Ecto neural progenitor cell (in vitro differentiated cells): ENCODE results near the gene LDHB.
"Not testable (repeated sequence)": the region's sequence is repeated elsewhere in the genome, so short reads cannot be mapped to it uniquely, and the experiment has no call there.

ENCODE experiments used
- DNase-seq: peaks from one replicate; pipeline ENCODE4 v3.0.0-alpha.2; 2018; ENCODE audit warnings: low spot score

Gene LDHB

GRCh38 chr12:21657326-21658077 lies at the start of gene LDHB:
LDHB (minus strand) TSS chr12:21657842; CDS start chr12:21654671, 3,171 bp downstream.
- peak; percentile 98 for DNase-seq

DNA sequence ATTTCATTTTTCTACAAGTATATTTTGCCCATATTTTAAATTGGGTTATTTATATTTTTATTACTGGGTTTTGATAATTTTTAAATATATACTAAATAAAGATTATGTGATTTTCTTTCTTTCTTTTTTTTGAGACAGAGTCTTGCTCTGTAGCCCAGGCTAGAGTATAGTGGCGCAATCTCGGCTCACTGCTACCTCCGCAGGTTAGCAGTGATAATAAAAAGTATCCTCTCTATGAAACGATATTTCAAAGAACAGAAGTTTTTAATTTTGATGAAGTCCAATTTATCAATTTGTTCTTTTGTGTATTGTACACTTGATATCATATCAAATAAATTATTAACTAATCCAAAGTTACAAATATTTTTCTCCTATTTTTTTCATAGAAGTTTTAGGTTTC lies 47.2 kb upstream of the LDHB start:
- DNase-seq: no peak

GRCh38 chr12:21699851-21700250 lies 42.2 kb upstream of the LDHB start:
- no peak for DNase-seq

DNA sequence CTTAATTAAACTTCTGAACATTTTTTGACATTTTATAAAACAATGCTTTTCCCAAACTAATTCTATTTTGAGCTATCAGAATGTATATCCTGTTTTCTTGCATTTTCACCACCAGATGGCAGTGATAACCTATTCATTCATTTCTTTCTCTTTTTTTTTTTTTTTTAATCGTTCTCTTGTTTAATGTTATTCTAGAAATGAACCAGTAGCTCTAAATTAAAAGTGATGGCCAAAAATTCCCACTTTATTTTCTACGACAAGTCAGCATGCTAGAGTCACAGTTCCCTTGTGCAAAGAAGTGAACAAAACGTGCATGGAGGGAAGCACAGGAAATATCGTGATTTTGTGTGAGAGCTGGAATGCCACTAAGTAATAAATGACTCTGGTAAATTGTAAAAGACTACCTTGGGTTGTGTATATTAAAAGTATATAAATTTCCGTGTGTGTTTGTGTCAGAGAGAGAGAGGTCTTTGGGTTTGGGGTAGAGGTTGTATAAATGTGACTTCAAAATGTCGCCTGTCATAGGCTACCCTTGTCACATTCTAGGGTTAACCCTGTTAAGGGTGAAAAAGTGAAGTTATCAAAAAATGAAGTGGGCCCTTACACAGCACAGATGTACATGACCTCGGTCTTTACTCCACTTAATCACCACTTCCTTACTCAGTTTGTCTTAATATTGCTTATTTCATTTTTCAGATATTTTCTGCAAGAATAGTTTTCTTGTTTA lies 40.4 kb upstream of the LDHB start:
- DNase-seq: no peak

DNA sequence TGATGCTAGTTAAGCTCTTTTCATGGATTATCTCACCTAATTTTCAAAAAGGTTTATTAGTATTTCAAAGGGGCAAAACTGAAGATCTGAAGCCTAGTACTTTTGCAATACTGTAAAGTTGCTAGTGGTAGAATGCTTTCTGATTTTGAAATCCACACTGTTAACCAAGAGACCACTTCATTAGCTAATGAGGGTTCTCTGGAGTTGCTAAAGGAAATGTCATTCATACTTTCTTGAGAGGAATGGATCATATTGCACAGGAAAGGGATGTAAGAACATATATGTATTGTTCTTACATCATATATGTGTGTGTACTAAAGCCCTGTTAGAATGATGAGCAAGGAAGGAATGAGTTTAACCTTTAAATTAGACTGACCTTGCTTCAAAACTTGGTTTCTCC lies 39.0 kb upstream of the LDHB start:
- no peak for DNase-seq

DNA sequence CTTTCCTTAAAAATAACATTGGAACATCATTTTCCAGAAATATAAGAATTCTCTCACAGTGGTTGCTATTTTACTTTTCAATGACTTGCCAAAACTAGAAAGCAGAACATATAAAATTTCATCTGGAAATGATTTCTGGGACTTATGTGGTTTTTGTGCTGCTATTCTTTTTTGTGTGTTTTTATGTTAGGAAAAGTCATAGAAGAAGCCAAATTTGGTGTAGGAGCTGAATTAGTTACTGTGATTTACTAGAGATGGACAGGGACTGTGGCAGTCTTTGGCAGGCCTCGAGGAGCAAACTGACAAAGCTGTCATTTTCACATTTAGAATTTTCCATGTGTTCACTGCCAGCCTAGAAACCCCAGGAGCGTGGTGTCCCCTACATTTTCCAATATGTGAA lies 38.3 kb upstream of the LDHB start:
- DNase-seq: no peak

- DNase-seq: no peak
Observed at GRCh38 chr12:21694660-21695059, 37.0 kb upstream of the LDHB start.

DNA sequence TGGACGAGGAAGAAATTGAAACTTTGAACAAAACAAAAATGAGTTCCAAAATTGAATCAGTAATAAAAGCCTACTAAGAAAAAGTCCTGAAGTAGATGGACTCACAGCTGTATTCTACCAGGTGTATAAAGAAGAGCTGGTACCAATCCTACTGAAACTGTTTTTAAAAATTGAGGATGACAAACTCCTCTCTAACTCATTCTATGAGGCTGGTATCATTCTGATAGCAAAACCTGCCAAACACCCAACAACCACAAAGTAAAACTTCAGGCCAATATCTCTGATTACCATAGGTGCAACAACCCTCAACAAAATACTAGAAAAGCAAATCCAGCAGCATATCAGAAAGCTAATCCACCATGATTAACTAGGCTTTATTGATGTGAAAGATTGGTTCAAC lies 33.9 kb upstream of the LDHB start:
- no peak for DNase-seq

DNA sequence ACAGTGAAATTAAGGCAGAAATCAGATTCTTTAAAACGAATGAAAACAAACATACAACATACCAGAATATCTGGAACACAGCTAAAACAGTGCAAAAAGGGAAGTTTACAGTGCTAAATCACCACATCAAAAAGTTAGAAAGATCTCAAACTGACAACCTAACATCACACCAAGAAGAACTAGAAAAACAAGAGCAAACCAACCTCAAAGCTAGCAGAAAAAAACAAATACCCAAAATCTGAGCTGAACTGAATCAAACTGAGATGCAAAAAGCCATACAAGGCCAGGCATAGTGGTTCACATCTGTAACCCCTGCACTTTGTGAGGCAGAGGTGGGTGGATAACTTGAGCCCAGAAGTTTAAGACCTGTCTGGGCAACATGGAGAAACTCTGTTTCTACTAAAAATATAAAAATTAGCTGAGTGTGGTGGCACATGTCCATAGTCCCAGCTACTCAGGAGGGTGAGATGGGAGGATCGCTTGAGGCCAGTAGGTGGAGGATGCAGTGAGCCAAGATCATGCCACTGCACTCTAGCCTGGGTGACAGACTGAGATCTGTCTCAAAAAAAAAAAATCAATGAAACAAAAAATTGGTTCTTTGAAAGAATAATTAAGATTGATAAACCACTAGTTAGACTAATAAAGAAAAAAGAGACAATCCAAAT lies 33.2 kb upstream of the LDHB start:
- DNase-seq: no peak

DNA sequence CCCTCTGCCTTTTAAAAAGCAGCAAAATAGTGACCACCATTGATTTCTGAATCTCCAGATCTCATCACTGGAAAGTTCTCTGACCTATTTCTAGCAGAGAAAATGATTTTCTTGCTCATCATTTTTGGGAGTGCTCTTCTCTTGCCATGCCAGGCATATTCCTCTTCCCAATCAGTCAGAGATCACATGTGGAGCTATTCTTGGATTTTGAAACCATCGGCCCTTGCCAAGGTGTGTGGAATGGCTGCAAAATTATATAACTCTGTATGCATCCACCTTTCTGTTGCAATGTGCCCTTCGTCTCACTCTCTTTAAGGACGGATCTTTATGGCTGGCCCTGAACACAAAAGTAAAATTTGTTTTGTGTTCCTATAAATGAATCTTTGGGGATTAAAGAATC lies 25.5 kb upstream of the LDHB start:
- DNase-seq: no peak

DNA sequence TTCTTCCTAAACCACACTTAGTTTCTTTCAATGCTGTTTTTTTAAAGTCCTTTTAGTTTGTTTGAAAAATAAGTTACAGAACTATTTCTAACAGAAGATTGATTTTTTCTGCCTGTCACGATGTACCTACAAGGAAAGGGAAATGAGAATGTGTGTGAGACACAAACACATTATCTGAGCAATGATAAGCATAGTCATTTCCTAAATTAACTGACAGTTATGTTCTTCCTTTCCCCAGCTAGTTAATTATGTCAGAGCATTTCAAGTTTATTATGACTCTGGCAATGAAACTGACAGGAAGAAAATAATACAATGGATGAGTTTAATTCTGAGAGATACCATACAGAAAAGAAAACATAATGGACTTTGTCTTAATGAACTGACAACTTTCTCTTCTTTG lies 21.3 kb upstream of the LDHB start:
- no peak for DNase-seq

GRCh38 chr12:21677622-21678277 lies 20.1 kb upstream of the LDHB start:
- DNase-seq: no peak

- no peak for DNase-seq
Observed at GRCh38 chr12:21677204-21677603, 19.6 kb upstream of the LDHB start.

DNA sequence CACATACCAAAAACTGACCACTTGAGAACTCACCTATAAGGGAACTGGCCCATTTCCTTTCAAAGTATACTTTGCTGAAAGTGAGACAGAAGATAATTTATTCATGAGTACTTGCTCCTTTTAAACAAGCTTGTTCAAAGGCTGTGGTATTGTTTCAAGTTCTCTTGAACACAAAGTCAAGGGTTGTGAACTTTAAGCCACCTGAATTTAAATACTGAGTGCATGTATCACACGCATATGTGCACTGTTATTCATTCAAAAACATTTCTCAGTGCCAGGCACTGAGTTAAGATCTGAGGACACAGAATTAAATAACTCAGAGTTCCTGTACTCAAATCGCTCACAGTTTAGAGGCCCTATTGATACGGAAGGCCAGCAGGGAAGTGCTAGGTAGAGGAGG lies 19.1 kb upstream of the LDHB start:
- no peak for DNase-seq

- no peak for DNase-seq
Observed at GRCh38 chr12:21675641-21676040, 18.0 kb upstream of the LDHB start.

- DNase-seq: no peak
Observed at GRCh38 chr12:21675096-21675495, 17.5 kb upstream of the LDHB start.

- not testable (repeated sequence) for DNase-seq
Observed at GRCh38 chr12:21673830-21674552, 16.3 kb upstream of the LDHB start.

GRCh38 chr12:21672146-21672545 lies 14.5 kb upstream of the LDHB start:
- DNase-seq: no peak

GRCh38 chr12:21666722-21667121 lies 9.1 kb upstream of the LDHB start:
- no peak for DNase-seq

DNA sequence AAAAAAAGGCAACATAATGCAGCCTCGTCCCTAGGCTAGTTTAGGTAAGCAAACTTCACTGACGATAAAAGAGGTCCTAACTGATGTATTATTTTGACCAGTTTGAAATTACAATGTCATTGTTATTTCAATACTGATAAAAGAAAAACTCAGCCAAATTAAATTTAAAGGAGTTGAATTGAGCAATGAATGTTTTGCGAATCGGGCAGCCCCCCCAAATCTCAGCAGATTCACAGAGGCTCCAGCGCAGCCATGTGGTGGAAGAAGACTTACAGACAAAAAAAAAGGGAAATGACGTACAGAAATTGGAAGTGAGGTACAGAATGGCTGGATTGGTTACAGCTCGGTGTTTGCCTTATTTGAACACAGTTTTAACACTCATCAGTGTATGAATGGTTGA lies 8.2 kb upstream of the LDHB start:
- no peak for DNase-seq

DNA sequence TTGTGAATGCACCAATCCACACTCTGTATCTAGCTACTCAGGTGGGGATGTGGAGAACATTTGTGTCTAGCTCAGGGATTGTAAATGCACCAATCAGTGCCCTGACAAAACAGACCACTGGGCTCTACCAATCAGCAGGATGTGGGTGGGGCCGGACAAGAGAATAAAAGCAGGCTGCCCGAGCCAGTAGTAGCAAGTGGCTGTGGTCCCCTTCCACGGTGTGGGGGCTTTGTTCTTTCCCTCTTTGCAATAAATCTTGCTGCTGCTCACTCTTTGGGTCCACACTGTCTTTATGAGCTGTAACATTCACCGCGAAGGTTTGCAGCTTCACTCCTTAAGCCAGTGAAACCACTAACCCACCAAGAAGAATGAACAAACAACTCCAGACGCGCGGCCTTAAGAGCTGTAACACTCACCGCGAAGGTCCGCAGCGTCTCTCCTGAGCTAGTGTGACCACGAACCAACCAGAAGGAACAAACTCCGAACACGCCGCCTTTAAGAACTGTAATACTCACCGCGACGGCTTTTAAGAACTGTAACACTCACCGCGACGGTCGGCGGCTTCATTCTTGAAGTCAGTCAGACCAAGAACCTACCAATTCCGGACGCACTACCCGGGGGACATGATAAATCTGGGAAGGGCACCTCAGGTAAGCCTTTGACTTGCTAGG lies 4.6 kb upstream of the LDHB start:
- no peak for DNase-seq
